ENCODE data around the gene MRPS2.

The MRPS2 gene

DNA sequence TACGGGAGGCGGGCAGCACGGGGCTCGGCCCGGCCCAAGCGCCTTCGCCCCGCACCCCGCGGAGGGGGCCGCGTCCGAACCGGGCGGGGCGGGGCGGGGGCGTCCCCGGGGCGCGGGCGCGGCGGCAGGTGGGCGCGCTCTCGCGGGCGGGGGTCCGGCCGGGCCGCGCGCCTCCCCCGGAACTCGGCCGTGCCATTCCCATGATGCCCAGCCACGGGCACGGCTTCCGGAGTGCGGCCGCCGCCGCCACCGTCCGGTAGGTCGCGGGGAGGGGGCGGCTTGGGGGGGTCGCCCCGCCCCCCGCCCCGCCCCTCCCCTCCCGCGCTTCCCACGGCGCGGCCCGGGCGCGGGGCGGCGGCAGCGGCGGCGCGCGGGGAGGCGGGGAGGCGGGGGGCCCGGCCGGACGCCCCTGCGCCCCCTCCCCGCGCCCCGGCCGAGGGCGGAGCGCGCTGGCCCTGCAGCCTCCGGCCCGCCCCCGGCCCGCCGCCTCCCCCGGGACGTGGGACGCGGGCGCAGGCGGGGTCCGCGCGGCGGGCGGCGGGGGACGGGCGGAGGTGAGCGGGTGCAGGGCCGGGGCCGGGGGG, 20.9 kb upstream of the MRPS2 start, which contains the start of gene PPP1R26:
Gene PPP1R26 (plus strand): TSS at position 314 of the 584 bp plus-strand sequence. CDS start 4,729 bp downstream, outside the sequence.
- Histone ChIP-seq H4K20me1 (ENCODE audit: insufficient read depth, low read length) (no peaks in the 10 kb centered on the region), H3K27ac (ENCODE audit: low read depth, low read length, poor library complexity, severe bottlenecking) (no peak within 1 kb of the TSS), H2AFZ (ENCODE audit: low read length) (no peak within 1 kb of the TSS), H3K4me1 (ENCODE audit: insufficient read depth, low read length, severe bottlenecking) (no peaks in the 10 kb centered on the region), H3F3A (ENCODE audit: insufficient read depth, low read length) (no peaks in the 10 kb centered on the region), H3K27me3 (ENCODE audit: insufficient read depth, low read length) (no peaks in the 10 kb centered on the region; the same call in 1 of the 2 replicates), H3K9me3 (ENCODE audit: low read length) (no peaks in the 10 kb centered on the region), H3K79me2 (ENCODE audit: insufficient read depth, low read length) (no peaks in the 10 kb centered on the region), H3K9ac (ENCODE audit: low read length) (no peak within 1 kb of the TSS; the same call in 1 of the 2 replicates), H3K4me2 (ENCODE audit: low read length) (peak within 1 kb of the TSS; percentile 62), H3K4me3 (ENCODE audit: low read depth, low read length, poor library complexity, severe bottlenecking) (peak within 1 kb of the TSS; percentile 42), H3K9me2 (ENCODE audit: low read depth, low read length) (no peaks in the 10 kb centered on the region), H3K36me3 (ENCODE audit: insufficient read depth, low read length) (no peaks in the 10 kb centered on the region)
- no peak for TF ChIP-seq EZH2 (IDR thresholded peaks at IDR 0.05; ENCODE audit: borderline replicate concordance, low read length)
- TF ChIP-seq, protein P1, sequence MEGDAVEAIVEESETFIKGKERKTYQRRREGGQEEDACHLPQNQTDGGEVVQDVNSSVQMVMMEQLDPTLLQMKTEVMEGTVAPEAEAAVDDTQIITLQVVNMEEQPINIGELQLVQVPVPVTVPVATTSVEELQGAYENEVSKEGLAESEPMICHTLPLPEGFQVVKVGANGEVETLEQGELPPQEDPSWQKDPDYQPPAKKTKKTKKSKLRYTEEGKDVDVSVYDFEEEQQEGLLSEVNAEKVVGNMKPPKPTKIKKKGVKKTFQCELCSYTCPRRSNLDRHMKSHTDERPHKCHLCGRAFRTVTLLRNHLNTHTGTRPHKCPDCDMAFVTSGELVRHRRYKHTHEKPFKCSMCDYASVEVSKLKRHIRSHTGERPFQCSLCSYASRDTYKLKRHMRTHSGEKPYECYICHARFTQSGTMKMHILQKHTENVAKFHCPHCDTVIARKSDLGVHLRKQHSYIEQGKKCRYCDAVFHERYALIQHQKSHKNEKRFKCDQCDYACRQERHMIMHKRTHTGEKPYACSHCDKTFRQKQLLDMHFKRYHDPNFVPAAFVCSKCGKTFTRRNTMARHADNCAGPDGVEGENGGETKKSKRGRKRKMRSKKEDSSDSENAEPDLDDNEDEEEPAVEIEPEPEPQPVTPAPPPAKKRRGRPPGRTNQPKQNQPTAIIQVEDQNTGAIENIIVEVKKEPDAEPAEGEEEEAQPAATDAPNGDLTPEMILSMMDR (IDR thresholded peaks at IDR 0.05; ENCODE audit: low read length): no peak

GRCh38 chr9:135480071-135480939, 20.2 kb upstream of the MRPS2 start:
- Histone ChIP-seq H3K9ac (ENCODE audit: low read length) (no peak overlapping the region; the same call in 1 of the 2 replicates), H4K20me1 (ENCODE audit: insufficient read depth, low read length) (no peaks in the 10 kb centered on the region), H3K4me2 (ENCODE audit: low read length) (peak overlapping the region; percentile 62), H3K4me3 (ENCODE audit: low read depth, low read length, poor library complexity, severe bottlenecking) (peak overlapping the region; percentile 42), H3K4me1 (ENCODE audit: insufficient read depth, low read length, severe bottlenecking) (no peaks in the 10 kb centered on the region), H3K9me2 (ENCODE audit: low read depth, low read length) (no peaks in the 10 kb centered on the region), H3K27me3 (ENCODE audit: insufficient read depth, low read length) (no peaks in the 10 kb centered on the region; the same call in 1 of the 2 replicates), H3K27ac (ENCODE audit: low read depth, low read length, poor library complexity, severe bottlenecking) (no peak overlapping the region), H3K9me3 (ENCODE audit: low read length) (no peaks in the 10 kb centered on the region), H3K79me2 (ENCODE audit: insufficient read depth, low read length) (no peaks in the 10 kb centered on the region), H2AFZ (ENCODE audit: low read length) (no peak overlapping the region), H3K36me3 (ENCODE audit: insufficient read depth, low read length) (no peaks in the 10 kb centered on the region), H3F3A (ENCODE audit: insufficient read depth, low read length) (no peaks in the 10 kb centered on the region)
- no peak for TF ChIP-seq EZH2 (IDR thresholded peaks at IDR 0.05; ENCODE audit: borderline replicate concordance, low read length)
- TF ChIP-seq, protein P1 (IDR thresholded peaks at IDR 0.05; ENCODE audit: low read length): no peak

- Histone ChIP-seq H3K9me2 (ENCODE audit: low read depth, low read length) (no peaks in the 10 kb centered on the region), H3K27me3 (ENCODE audit: insufficient read depth, low read length) (no peaks in the 10 kb centered on the region; the same call in 1 of the 2 replicates), H4K20me1 (ENCODE audit: insufficient read depth, low read length) (no peaks in the 10 kb centered on the region), H3K36me3 (ENCODE audit: insufficient read depth, low read length) (no peaks in the 10 kb centered on the region), H3F3A (ENCODE audit: insufficient read depth, low read length) (no peaks in the 10 kb centered on the region), H3K9ac (ENCODE audit: low read length) (no peak overlapping the region), H3K79me2 (ENCODE audit: insufficient read depth, low read length) (no peaks in the 10 kb centered on the region), H2AFZ (ENCODE audit: low read length) (no peak overlapping the region), H3K9me3 (ENCODE audit: low read length) (no peaks in the 10 kb centered on the region), H3K4me3 (ENCODE audit: low read depth, low read length, poor library complexity, severe bottlenecking) (peak overlapping the region; percentile 42), H3K4me1 (ENCODE audit: insufficient read depth, low read length, severe bottlenecking) (no peaks in the 10 kb centered on the region), H3K27ac (ENCODE audit: low read depth, low read length, poor library complexity, severe bottlenecking) (no peak overlapping the region), H3K4me2 (ENCODE audit: low read length) (no peak overlapping the region)
- TF ChIP-seq, protein P1 (IDR thresholded peaks at IDR 0.05; ENCODE audit: low read length): no peak
- TF ChIP-seq EZH2 (IDR thresholded peaks at IDR 0.05; ENCODE audit: borderline replicate concordance, low read length): no peak
These were observed 19.6 kb upstream of the MRPS2 start for GRCh38 chr9:135480940-135481310.
